OCI-LY3 (cell line): ENCODE measurements around the gene RBMS3.

Source experiments
- EZH2phosphoT487 ChIP-seq: fragments of 200-600 bp; shearing (Covaris generic); IDR thresholded peaks from 2 replicates; pipeline ENCODE4 v1.6.1; 2018; ENCODE audit warnings: antibody characterized with exemption, mixed run types, low read depth
- TF ChIP-seq, protein P1 (sequence below): fragments of 200-600, 300-600 bp; sonication (generic); IDR thresholded peaks from 2 replicates; pipeline ENCODE4 v1.5.1; 2014; ENCODE audit warnings: antibody characterized with exemption, low read length, low read depth

DNA sequence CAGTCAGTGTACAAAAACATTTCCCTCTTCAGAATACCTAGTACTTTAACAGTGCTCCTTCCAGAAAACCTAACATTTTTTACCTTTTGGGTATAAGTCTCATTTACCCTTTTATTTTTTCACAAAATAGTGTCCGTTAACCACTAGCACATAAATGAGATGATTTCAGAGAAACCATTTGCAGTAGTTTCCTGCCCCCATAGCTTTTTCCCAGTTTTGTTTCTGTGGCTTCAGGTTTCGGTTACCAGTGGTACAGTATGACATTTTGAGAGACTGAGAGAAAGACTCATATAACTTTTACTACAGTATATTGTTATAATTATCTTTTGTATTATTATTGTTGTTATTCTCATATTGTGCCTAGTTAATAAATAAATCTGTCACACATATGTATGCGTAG, 6.2 kb upstream of the RBMS3 start:
- TF ChIP-seq, protein P1, sequence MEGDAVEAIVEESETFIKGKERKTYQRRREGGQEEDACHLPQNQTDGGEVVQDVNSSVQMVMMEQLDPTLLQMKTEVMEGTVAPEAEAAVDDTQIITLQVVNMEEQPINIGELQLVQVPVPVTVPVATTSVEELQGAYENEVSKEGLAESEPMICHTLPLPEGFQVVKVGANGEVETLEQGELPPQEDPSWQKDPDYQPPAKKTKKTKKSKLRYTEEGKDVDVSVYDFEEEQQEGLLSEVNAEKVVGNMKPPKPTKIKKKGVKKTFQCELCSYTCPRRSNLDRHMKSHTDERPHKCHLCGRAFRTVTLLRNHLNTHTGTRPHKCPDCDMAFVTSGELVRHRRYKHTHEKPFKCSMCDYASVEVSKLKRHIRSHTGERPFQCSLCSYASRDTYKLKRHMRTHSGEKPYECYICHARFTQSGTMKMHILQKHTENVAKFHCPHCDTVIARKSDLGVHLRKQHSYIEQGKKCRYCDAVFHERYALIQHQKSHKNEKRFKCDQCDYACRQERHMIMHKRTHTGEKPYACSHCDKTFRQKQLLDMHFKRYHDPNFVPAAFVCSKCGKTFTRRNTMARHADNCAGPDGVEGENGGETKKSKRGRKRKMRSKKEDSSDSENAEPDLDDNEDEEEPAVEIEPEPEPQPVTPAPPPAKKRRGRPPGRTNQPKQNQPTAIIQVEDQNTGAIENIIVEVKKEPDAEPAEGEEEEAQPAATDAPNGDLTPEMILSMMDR = no peak
- no peak for TF ChIP-seq EZH2phosphoT487
